K562 (cell line): ENCODE data around the gene MPST. TPM values are rescaled to one million over a fixed set of nuclear protein-coding genes. Genes with fewer than 3 reads are reported as not detected.

Experiments
- ATAC-seq: fragments of 200-7000 bp; cut with Tn5 transposase; 3 replicates; pipeline ENCODE4 v1.9.1; 2020; ENCODE audit warnings: moderate library complexity
- BruUV-seq: library from RNA; stranded (reverse); fragments of 400-500 nt; replicated peaks from 2 replicates; lab custom pipeline; 2021; lab: Mats Ljungman, UMichigan
- CTCF ChIA-PET: fragments of 300-600 bp; formaldehyde crosslinking; extraction: SDS; loops from one replicate; lab custom pipeline; 2021; ENCODE audit warnings: low intra/inter-chr PET ratio; lab: Yijun Ruan, JAX
- POLR2A ChIA-PET: fragments of 300-600, 350-650 bp; sonication (Branson Sonifier 250); formaldehyde crosslinking; extraction: SDS; loops from one replicate; lab custom pipeline; 2021; ENCODE audit warnings: antibody characterized with exemption, inconsistent platforms; lab: Yijun Ruan, JAX
- DNase-seq, 4 experiments: peaks; one replicate each; pipeline versions ENCODE4 v3.0.0 to v3.0.0-alpha.2; 2011 to 2018; ENCODE audit warnings: low spot score in 3 of 4, mixed read lengths in 3 of 4; ENCODE audit errors: extremely low read depth in 1 of 4
- FAIRE-seq: peaks from 2 replicates; lab custom pipeline; 2011; peaks lifted over from hg19 to GRCh38; lab: Jason Lieb, UNC
- H2AFZ ChIP-seq: 2 replicates; pipeline ENCODE4 v1.6.0; 2011; ENCODE audit warnings: low read depth, low read length, control low read depth, inconsistent platforms
- H3K27ac ChIP-seq: fragments of 200-600 bp; 3 replicates; pipeline ENCODE4 v1.8.0; 2011; ENCODE audit warnings: low read depth, mild to moderate bottlenecking, control low read depth, inconsistent platforms, low read length, moderate library complexity, mixed read lengths; ENCODE audit errors: extremely low read depth
- H3K27me3 ChIP-seq, 2 experiments: fragments of 300-600 bp in 1 of 2; 2 replicates in 1 of 2; 3 replicates in 1 of 2; pipeline versions ENCODE4 v1.6.0 to v1.8.0; 2011; ENCODE audit warnings: inconsistent platforms in 2 of 2, low read length in 2 of 2, mild to moderate bottlenecking in 1 of 2, mixed read lengths in 1 of 2, moderate library complexity in 1 of 2; ENCODE audit not compliant: control insufficient read depth in 2 of 2, insufficient read depth in 2 of 2
- H3K36me3 ChIP-seq: fragments of 300-600 bp; 3 replicates; pipeline ENCODE4 v1.8.0; 2011; ENCODE audit warnings: mild to moderate bottlenecking, low read length, inconsistent platforms; ENCODE audit not compliant: control insufficient read depth, insufficient read depth
- H3K4me1 ChIP-seq, 2 experiments: fragments of 200-600 bp in 1 of 2; replicated peaks in 1 of 2; 2 replicates in 1 of 2; 3 replicates in 1 of 2; pipeline versions ENCODE4 v1.5.1 to v1.8.0; 2011; ENCODE audit warnings: inconsistent platforms in 2 of 2, low read length in 2 of 2, mild to moderate bottlenecking in 1 of 2, mixed read lengths in 1 of 2, moderate library complexity in 1 of 2; ENCODE audit not compliant: control insufficient read depth in 2 of 2, insufficient read depth in 2 of 2
- H3K4me2 ChIP-seq: 2 replicates; pipeline ENCODE4 v1.6.1; 2011; ENCODE audit warnings: low read length, control low read depth, inconsistent platforms, mixed read lengths; ENCODE audit not compliant: insufficient read depth
- H3K4me3 ChIP-seq: fragments of 200-600 bp; sonication (generic), shearing (Covaris generic); 2 replicates; pipeline ENCODE4 v1.5.1; 2016; ENCODE audit warnings: control low read depth, inconsistent platforms
- H3K79me2 ChIP-seq: fragments of 200-600 bp; 3 replicates; pipeline ENCODE4 v1.8.0; 2011; ENCODE audit warnings: low read length, inconsistent platforms; ENCODE audit not compliant: control insufficient read depth, insufficient read depth
- H3K9ac ChIP-seq, 2 experiments: 2 replicates each; pipeline versions ENCODE4 v1.6.0 to v1.6.1; 2011; ENCODE audit warnings: low read depth in 2 of 2, low read length in 2 of 2, control low read depth in 1 of 2, inconsistent platforms in 1 of 2, mild to moderate bottlenecking in 1 of 2, mixed read lengths in 1 of 2; ENCODE audit not compliant: insufficient read depth in 1 of 2
- H3K9me1 ChIP-seq: one replicate; pipeline ENCODE4 v1.6.0; 2011; ENCODE audit warnings: inconsistent platforms, mild to moderate bottlenecking, low read length, moderate library complexity; ENCODE audit not compliant: control insufficient read depth, insufficient read depth
- H3K9me3 ChIP-seq: replicated peaks from 2 replicates; pipeline ENCODE4 v1.5.1; 2011; ENCODE audit warnings: low read depth, low read length, inconsistent platforms; ENCODE audit not compliant: control insufficient read depth, insufficient read depth
- H4K20me1 ChIP-seq: replicated peaks from 2 replicates; pipeline ENCODE4 v1.6.1; 2011; ENCODE audit warnings: low read length, inconsistent platforms, mixed read lengths; ENCODE audit not compliant: control insufficient read depth, insufficient read depth
- ATF4 ChIP-seq: fragments of 450-650 bp; formaldehyde crosslinking; IDR thresholded peaks from 2 replicates; pipeline ENCODE4 v1.4.0; 2022; ENCODE audit warnings: mild to moderate bottlenecking, moderate library complexity
- PKNOX1 ChIP-seq: fragments of 450-650 bp; IDR thresholded peaks from 2 replicates; pipeline ENCODE4 v1.6.1; 2016
- RBFOX2 ChIP-seq: fragments of 200-400 bp; formaldehyde crosslinking; IDR thresholded peaks from 2 replicates; pipeline ENCODE4 v1.6.1; 2017; ENCODE audit warnings: low read depth, mild to moderate bottlenecking, low read length, moderate library complexity
- SMC3 ChIP-seq: conservative IDR thresholded peaks from 2 replicates; pipeline ENCODE4 v1.6.1; 2011; ENCODE audit warnings: low read depth, low read length, improper control_type of control experiment; ENCODE audit not compliant: insufficient read depth
- ZNF134 ChIP-seq: fragments of 250-450 bp; sonication (Bioruptor Pico); conservative IDR thresholded peaks from 2 replicates; pipeline ENCODE4 v1.4.0; 2020
- WGBS: fragments of 100-300 bp; shearing (Covaris generic); methylation state at CpG from one replicate; pipeline ENCODE4 v1.1.6; 2016; ENCODE audit warnings: low coverage, mixed read lengths; ENCODE audit not compliant: insufficient coverage; ENCODE audit errors: missing lambda C conversion rate; 5-methylcytosine and 5-hydroxymethylcytosine counted together
- in situ Hi-C: fragments of 300-500 bp; cut with MboI; formaldehyde crosslinking; loops from 4 replicates; pipeline ENCODE4 v1.15.0; 2018; ENCODE audit warnings: inconsistent platforms, mixed read lengths
- intact Hi-C: fragments of 100-400 bp; cut with micrococcal nuclease; formaldehyde crosslinking; loops from 2 replicates; pipeline ENCODE4 v1.14.2; 2022
- polyA plus RNA-seq, 8 experiments: library from polyadenylated mRNA; depleted of rRNA in 4 of 8; stranded (reverse) in 5 of 8; unstranded in 3 of 8; fragments of >200 nt; fragmentation: Nextera tagmentation in 2 of 8; fragmentation: Illumina TruSeq in 1 of 8; extraction: Ambion mirVana in 2 of 8; extraction: Trizol in 1 of 8; gene quantifications; 2 replicates each; pipeline versions ENCODE4 v1.2.1 to v1.2.3, GENCODE V29; 2011 to 2014; ENCODE audit warnings: inconsistent platforms in 1 of 8, missing spikeins in 1 of 8
- total RNA-seq, 7 experiments: library from RNA; depleted of rRNA in 6 of 7; stranded (reverse); fragments of >200 nt in 6 of 7; fragmentation: Illumina TruSeq in 2 of 7; extraction: Trizol in 2 of 7; gene quantifications; 2 replicates each; pipeline versions ENCODE4 v1.2.1 to v1.2.3, GENCODE V29; 2011 to 2021; ENCODE audit warnings: low replicate concordance in 1 of 7

The MPST gene
- total and polyA plus RNA-seq, 9 of the 15 experiments (the other 6 are each of a cell fraction or from before 2014, with no cell fraction given), result 0.65 to 104 (median 24.3) TPM

GRCh38 chr22:37022483-37023337 lies 3.2 kb downstream of the MPST start:
- H4K20me1 ChIP-seq, result no peaks in the 10 kb centered on the region
- no peak overlapping the region for H3K27ac ChIP-seq
- TF ChIP-seq PKNOX1 (no peak), SMC3 (no peak), ATF4 (CRISPR knock-in tag) (no peak), RBFOX2 (peak; percentile 41), ZNF134 (CRISPR knock-in tag) (no peak)
- DNase-seq (no peak), ATAC-seq (no peak), FAIRE-seq (no peak)
- H3K4me2 ChIP-seq, result no peak overlapping the region
- CTCF ChIA-PET, result no interaction called here
- peaks cover 5 to 37% of the 10 kb centered on the region in 2 experiments; a peak in 4 of 5 replicates for H3K4me1 ChIP-seq
- H3K27me3 ChIP-seq, result no peaks in the 10 kb centered on the region
- H3K36me3 ChIP-seq, result peaks cover 50% of the 10 kb centered on the region; the same call in 2 of the 3 replicates
- WGBS, result 91% methylated on average over 7 of the region's 16 CpGs
- H2AFZ ChIP-seq, result no peak overlapping the region
- peaks cover 47% of the 10 kb centered on the region for H3K79me2 ChIP-seq
- H3K9me3 ChIP-seq, result no peaks in the 10 kb centered on the region
- intact Hi-C loops (no loop called here), in situ Hi-C loops (no loop called here)
- no peaks in the 10 kb centered on the region for H3K9me1 ChIP-seq
- POLR2A ChIA-PET, result no interaction called here
- no TSS peak for BruUV-seq
- no peak overlapping the region for H3K4me3 ChIP-seq
- H3K9ac ChIP-seq, result peak overlapping the region in 1 of 2 experiments; percentile 71; a peak in 1 of 4 replicates
